Keratinocyte (primary cell): Measurements from ENCODE around the gene CNNM1. TPM values are rescaled to one million over a fixed set of nuclear protein-coding genes. Genes with fewer than 3 reads are reported as not detected.

Experiments
- DNase-seq: peaks from one replicate; pipeline ENCODE4 v3.0.0-alpha.2; 2011; ENCODE audit warnings: low read depth, missing footprints, low spot score
- FAIRE-seq: peaks from 2 replicates; lab custom pipeline; 2011; peaks lifted over from hg19 to GRCh38; lab: Jason Lieb, UNC
- H2AFZ ChIP-seq: 2 replicates; pipeline ENCODE4 v1.6.0; 2012; ENCODE audit warnings: low read length, control low read depth, inconsistent platforms; ENCODE audit not compliant: control insufficient read depth
- H3K27ac ChIP-seq: 2 replicates; pipeline ENCODE4 v1.5.1; 2011; ENCODE audit warnings: low read length; ENCODE audit not compliant: control insufficient read depth, insufficient read depth
- H3K27me3 ChIP-seq: 3 replicates; pipeline ENCODE4 v1.6.0; 2011; ENCODE audit warnings: low read length; ENCODE audit not compliant: control insufficient read depth, insufficient read depth; ENCODE audit errors: extremely low read depth
- H3K36me3 ChIP-seq, 2 experiments: 2 replicates in 1 of 2; 3 replicates in 1 of 2; pipeline ENCODE4 v1.5.1; 2011; ENCODE audit warnings: low read length in 2 of 2, mild to moderate bottlenecking in 1 of 2; ENCODE audit not compliant: control insufficient read depth in 2 of 2, insufficient read depth in 2 of 2; ENCODE audit errors: extremely low read depth in 1 of 2
- H3K4me1 ChIP-seq: 3 replicates; pipeline ENCODE4 v1.5.1; 2011; ENCODE audit warnings: low read length; ENCODE audit not compliant: control insufficient read depth, insufficient read depth; ENCODE audit errors: extremely low read depth
- H3K4me2 ChIP-seq: 3 replicates; pipeline ENCODE4 v1.6.0; 2011; ENCODE audit warnings: low read depth, low read length; ENCODE audit not compliant: control insufficient read depth, insufficient read depth; ENCODE audit errors: extremely low read depth
- H3K4me3 ChIP-seq, 3 experiments: fragments of 200-600 bp in 1 of 3; sonication (generic) in 1 of 3; 2 replicates in 2 of 3; 3 replicates in 1 of 3; pipeline ENCODE4 v1.5.1; 2011 to 2016; ENCODE audit warnings: low read length in 3 of 3, mild to moderate bottlenecking in 3 of 3, control low read depth in 2 of 3, inconsistent platforms in 1 of 3, low read depth in 1 of 3, mixed read lengths in 1 of 3, mixed run types in 1 of 3, moderate library complexity in 1 of 3; ENCODE audit not compliant: control insufficient read depth in 2 of 3, insufficient read depth in 2 of 3; ENCODE audit errors: extremely low read depth in 1 of 3
- H3K79me2 ChIP-seq: 2 replicates; pipeline ENCODE4 v1.6.0; 2012; ENCODE audit warnings: low read length; ENCODE audit not compliant: control insufficient read depth, insufficient read depth
- H3K9ac ChIP-seq: 3 replicates; pipeline ENCODE4 v1.6.0; 2011; ENCODE audit warnings: low read length; ENCODE audit not compliant: control insufficient read depth, insufficient read depth; ENCODE audit errors: extremely low read depth
- H3K9me1 ChIP-seq: 3 replicates; pipeline ENCODE4 v1.6.0; 2011; ENCODE audit warnings: low read length; ENCODE audit not compliant: control insufficient read depth, insufficient read depth; ENCODE audit errors: extremely low read depth
- H3K9me3 ChIP-seq: 2 replicates; pipeline ENCODE4 v1.5.1; 2012; ENCODE audit warnings: low read depth, low read length; ENCODE audit not compliant: control insufficient read depth
- H4K20me1 ChIP-seq: 3 replicates; pipeline ENCODE4 v1.6.0; 2011; ENCODE audit warnings: low read length; ENCODE audit not compliant: control insufficient read depth, insufficient read depth; ENCODE audit errors: extremely low read depth
- EZH2 ChIP-seq: IDR thresholded peaks from one replicate; pipeline ENCODE4 v1.6.1; 2012; ENCODE audit warnings: inconsistent platforms, mild to moderate bottlenecking, low read length, moderate library complexity
- dilution Hi-C: fragments of 300-500 bp; cut with MboI; formaldehyde crosslinking; loops from one replicate; pipeline ENCODE4 v1.7.0; 2020; ENCODE audit warnings: low sequenced_read_pairs; ENCODE audit not compliant: extremely low pct_ligation_motif_present
- polyA plus RNA-seq, 5 experiments: library from polyadenylated mRNA; depleted of rRNA in 3 of 5; stranded (reverse) in 3 of 5; stranded (forward) in 1 of 5; unstranded in 1 of 5; fragments of >200 nt; gene quantifications; 1 replicate in 1 of 5; 2 replicates in 3 of 5; 3 replicates in 1 of 5; pipeline versions ENCODE4 v1.2.1 to v1.2.3, GENCODE V29; 2011 to 2012; ENCODE audit warnings: missing spikeins in 2 of 5, low read depth in 1 of 5, low replicate concordance in 1 of 5
- TF ChIP-seq, protein P1 (sequence below), 3 experiments: IDR thresholded peaks in 1 of 3; conservative IDR thresholded peaks in 1 of 3; optimal IDR thresholded peaks in 1 of 3; 2 replicates in 2 of 3; 3 replicates in 1 of 3; pipeline versions ENCODE3 to v1.5.1; 2011; ENCODE audit warnings: low read length in 3 of 3, mild to moderate bottlenecking in 3 of 3, moderate library complexity in 2 of 3, control low read depth in 1 of 3, inconsistent platforms in 1 of 3; ENCODE audit not compliant: insufficient read depth in 2 of 3; ENCODE audit errors: extremely low read depth in 1 of 3

Gene CNNM1
- polyA plus RNA-seq, 1 donor (not counting 4 experiments of a cell fraction or from before 2014, with no cell fraction given) = 0.83 TPM

DNA sequence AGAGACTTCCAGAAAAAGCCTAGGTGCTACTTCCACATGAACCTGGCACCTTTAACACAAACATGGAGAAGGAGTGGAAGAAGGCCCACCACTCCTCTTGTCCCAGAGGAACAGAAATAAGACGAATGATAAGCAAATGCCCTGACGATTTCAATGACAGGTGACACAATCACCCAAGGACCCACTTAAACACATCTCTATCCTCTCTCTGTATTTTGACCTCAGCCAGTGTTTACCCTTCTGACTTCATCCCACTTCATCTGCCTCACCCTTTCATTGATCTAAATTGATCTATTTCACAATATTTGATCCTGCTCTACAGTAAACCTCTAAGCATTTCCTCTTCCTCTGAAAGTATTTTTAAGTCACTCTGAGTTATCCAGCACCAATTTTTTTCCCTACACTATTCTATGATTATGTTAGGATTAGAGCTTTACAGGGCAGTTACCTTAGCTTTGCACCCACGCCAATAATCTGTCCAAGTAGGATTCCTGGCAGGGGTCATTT lies 92.1 kb downstream of the CNNM1 start:
- no peak overlapping the region for H3K27ac ChIP-seq
- H3K9me3 ChIP-seq = no peaks in the 10 kb centered on the region
- H3K36me3 ChIP-seq = peaks cover 6 to 8% of the 10 kb centered on the region in 2 experiments
- TF ChIP-seq, protein P1, sequence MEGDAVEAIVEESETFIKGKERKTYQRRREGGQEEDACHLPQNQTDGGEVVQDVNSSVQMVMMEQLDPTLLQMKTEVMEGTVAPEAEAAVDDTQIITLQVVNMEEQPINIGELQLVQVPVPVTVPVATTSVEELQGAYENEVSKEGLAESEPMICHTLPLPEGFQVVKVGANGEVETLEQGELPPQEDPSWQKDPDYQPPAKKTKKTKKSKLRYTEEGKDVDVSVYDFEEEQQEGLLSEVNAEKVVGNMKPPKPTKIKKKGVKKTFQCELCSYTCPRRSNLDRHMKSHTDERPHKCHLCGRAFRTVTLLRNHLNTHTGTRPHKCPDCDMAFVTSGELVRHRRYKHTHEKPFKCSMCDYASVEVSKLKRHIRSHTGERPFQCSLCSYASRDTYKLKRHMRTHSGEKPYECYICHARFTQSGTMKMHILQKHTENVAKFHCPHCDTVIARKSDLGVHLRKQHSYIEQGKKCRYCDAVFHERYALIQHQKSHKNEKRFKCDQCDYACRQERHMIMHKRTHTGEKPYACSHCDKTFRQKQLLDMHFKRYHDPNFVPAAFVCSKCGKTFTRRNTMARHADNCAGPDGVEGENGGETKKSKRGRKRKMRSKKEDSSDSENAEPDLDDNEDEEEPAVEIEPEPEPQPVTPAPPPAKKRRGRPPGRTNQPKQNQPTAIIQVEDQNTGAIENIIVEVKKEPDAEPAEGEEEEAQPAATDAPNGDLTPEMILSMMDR (optimal IDR thresholded peaks at IDR 0.05 in 1 of 3, IDR thresholded peaks at IDR 0.05 in 1 of 3, conservative IDR thresholded peaks at IDR 0.05 in 1 of 3; ENCODE audit: extremely low read depth in 1 of 3, insufficient read depth in 2 of 3, low read length in 3 of 3) = no peak
- TF ChIP-seq EZH2 = no peak
- FAIRE-seq = no peak
- H3K27me3 ChIP-seq = no peaks in the 10 kb centered on the region
- H3K9me1 ChIP-seq = no peaks in the 10 kb centered on the region
- no peak overlapping the region for H3K4me2 ChIP-seq
- no peak overlapping the region for H3K4me3 ChIP-seq
- no peak overlapping the region for H3K9ac ChIP-seq
- H4K20me1 ChIP-seq = no peaks in the 10 kb centered on the region
- H3K4me1 ChIP-seq = no peaks in the 10 kb centered on the region
- H2AFZ ChIP-seq = no peak overlapping the region
- dilution Hi-C loops = no loop called here
- no peak for DNase-seq
- H3K79me2 ChIP-seq = peaks cover 2% of the 10 kb centered on the region

GRCh38 chr10:99422529-99423096 lies 93.5 kb downstream of the CNNM1 start:
- no peak for FAIRE-seq
- no peak overlapping the region for H3K9ac ChIP-seq
- H3K9me1 ChIP-seq = no peaks in the 10 kb centered on the region
- no peak overlapping the region for H2AFZ ChIP-seq
- dilution Hi-C loops = no loop called here
- H3K4me3 ChIP-seq = no peak overlapping the region
- H3K79me2 ChIP-seq = peaks cover 10% of the 10 kb centered on the region
- H3K27ac ChIP-seq = no peak overlapping the region
- H3K4me2 ChIP-seq = no peak overlapping the region
- peaks cover 6 to 8% of the 10 kb centered on the region in 2 experiments for H3K36me3 ChIP-seq
- DNase-seq = no peak
- no peaks in the 10 kb centered on the region for H4K20me1 ChIP-seq
- H3K27me3 ChIP-seq = no peaks in the 10 kb centered on the region
- no peaks in the 10 kb centered on the region for H3K9me3 ChIP-seq
- no peaks in the 10 kb centered on the region for H3K4me1 ChIP-seq
- TF ChIP-seq EZH2 = no peak
- TF ChIP-seq, protein P1 (optimal IDR thresholded peaks at IDR 0.05 in 1 of 3, IDR thresholded peaks at IDR 0.05 in 1 of 3, conservative IDR thresholded peaks at IDR 0.05 in 1 of 3; ENCODE audit: extremely low read depth in 1 of 3, insufficient read depth in 2 of 3, low read length in 3 of 3) = no peak
